GM19035 (cell line): ENCODE data around the gene MCM9.
A peak's percentile ranks its signal among the peaks of the same experiment; 100 is the strongest.

Source experiments
- ATAC-seq: cut with Tn5 transposase; IDR thresholded peaks from one replicate; pipeline ENCODE4 v1.9.1; 2021; ENCODE audit not compliant: unreplicated experiment

The MCM9 gene

GRCh38 chr6:118934461-118935330, at the start of gene MCM9:
TSS of gene MCM9 (minus strand) at chr6:118935159. CDS start at chr6:118931723, 3,436 bp downstream.
- ATAC-seq, result peak; percentile 93

GRCh38 chr6:118984342-118984741, 49.4 kb upstream of the MCM9 start:
- peak; percentile 49 for ATAC-seq

- no peak for ATAC-seq
Measured at GRCh38 chr6:118982575-118982911, 47.6 kb upstream of the MCM9 start.

GRCh38 chr6:118981884-118982574, 47.1 kb upstream of the MCM9 start:
- no peak for ATAC-seq

- no peak for ATAC-seq
Measured at GRCh38 chr6:118980063-118980462, 45.1 kb upstream of the MCM9 start.

GRCh38 chr6:118974790-118975189, 39.8 kb upstream of the MCM9 start:
- ATAC-seq, result no peak

GRCh38 chr6:118971682-118972081, 36.7 kb upstream of the MCM9 start:
- no peak for ATAC-seq

- ATAC-seq, result no peak
Measured at GRCh38 chr6:118970866-118971265, 35.9 kb upstream of the MCM9 start.

GRCh38 chr6:118968416-118968815, 33.5 kb upstream of the MCM9 start:
- no peak for ATAC-seq

GRCh38 chr6:118967239-118967638, 32.3 kb upstream of the MCM9 start:
- ATAC-seq, result no peak

- no peak for ATAC-seq
Measured at GRCh38 chr6:118965843-118966370, 30.9 kb upstream of the MCM9 start.

GRCh38 chr6:118965371-118965770, 30.4 kb upstream of the MCM9 start:
- no peak for ATAC-seq

- ATAC-seq, result no peak
Measured at GRCh38 chr6:118963003-118963402, 28.0 kb upstream of the MCM9 start.

- ATAC-seq, result no peak
Measured at GRCh38 chr6:118959903-118960302, 24.9 kb upstream of the MCM9 start.

GRCh38 chr6:118953391-118953790, 18.4 kb upstream of the MCM9 start:
- no peak for ATAC-seq

- ATAC-seq, result no peak
Measured at GRCh38 chr6:118952683-118953082, 17.7 kb upstream of the MCM9 start.

- ATAC-seq, result no peak
Measured at GRCh38 chr6:118945217-118945616, 10.3 kb upstream of the MCM9 start.

GRCh38 chr6:118940770-118941169, 5.8 kb upstream of the MCM9 start:
- ATAC-seq, result no peak

GRCh38 chr6:118939683-118940082, 4.7 kb upstream of the MCM9 start:
- ATAC-seq, result no peak

GRCh38 chr6:118935978-118936703, 1.2 kb upstream of the MCM9 start:
- no peak for ATAC-seq

- peak; percentile 13 for ATAC-seq
Measured at GRCh38 chr6:118935331-118935668, 341 bp upstream of the MCM9 start.
